Subcutaneous abdominal adipose tissue (tissue), 5 donors: ENCODE data around the gene POU2F3.

ENCODE experiments used
- H3K27ac ChIP-seq: one replicate; pipeline ENCODE4 v1.7.0; 2013; ENCODE audit warnings: low read depth, mild to moderate bottlenecking, inconsistent platforms, low read length, moderate library complexity
- H3K27me3 ChIP-seq, 5 donors: one replicate each; pipeline ENCODE4 v1.7.0; 2013; ENCODE audit warnings: low read length in 5 of 5, inconsistent platforms in 1 of 5; ENCODE audit not compliant: control insufficient read depth in 5 of 5, insufficient read depth in 4 of 5
- H3K36me3 ChIP-seq, 5 donors: one replicate each; pipeline ENCODE4 v1.7.0; 2013; ENCODE audit warnings: low read length in 5 of 5; ENCODE audit not compliant: control insufficient read depth in 5 of 5, insufficient read depth in 5 of 5
- H3K4me1 ChIP-seq, 5 donors: one replicate each; pipeline ENCODE4 v1.7.0; 2013; ENCODE audit warnings: low read length in 5 of 5, mild to moderate bottlenecking in 3 of 5, moderate library complexity in 1 of 5; ENCODE audit not compliant: control insufficient read depth in 5 of 5, insufficient read depth in 5 of 5
- H3K4me3 ChIP-seq, 5 donors: one replicate each; pipeline ENCODE4 v1.7.0; 2013; ENCODE audit warnings: low read length in 5 of 5, low read depth in 1 of 5
- H3K9ac ChIP-seq, 5 donors: one replicate each; pipeline ENCODE4 v1.7.0; 2013; ENCODE audit warnings: low read length in 5 of 5, mild to moderate bottlenecking in 4 of 5, moderate library complexity in 3 of 5
- H3K9me3 ChIP-seq, 5 donors: one replicate each; pipeline ENCODE4 v1.7.0; 2013; ENCODE audit warnings: low read length in 5 of 5; ENCODE audit not compliant: control insufficient read depth in 5 of 5
- donor health status: healthy.
- donor health status: healthy.
- donor health status: healthy.
- donor health status: healthy.
- donor health status: healthy.

POU2F3 gene

DNA sequence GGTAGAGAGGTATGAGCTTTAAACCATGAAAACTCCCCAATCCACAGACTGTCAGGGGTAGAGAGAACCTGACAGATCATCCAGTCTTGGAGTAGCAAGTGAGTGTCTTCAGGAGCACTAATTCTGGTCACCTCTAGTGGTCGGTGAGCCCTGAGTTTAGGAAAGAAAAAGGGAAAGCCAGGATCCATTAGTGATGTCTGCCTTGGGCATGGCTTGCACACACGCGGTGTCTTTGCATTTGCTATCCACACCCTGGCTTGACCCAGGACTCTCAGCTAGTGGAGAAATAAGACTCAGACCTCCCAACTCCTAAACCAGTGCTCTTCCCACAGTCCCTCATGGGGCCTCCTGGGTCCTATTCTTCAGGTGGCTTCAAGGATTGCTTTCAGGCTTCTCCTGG lies 19.3 kb downstream of the POU2F3 start:
- Histone ChIP-seq H3K27ac (no peak overlapping the region), H3K4me1 (peaks cover 0 to 6% (median 0%) of the 10 kb centered on the region in 5 donors), H3K9me3 (no peaks in the 10 kb centered on the region), H3K36me3 (no peaks in the 10 kb centered on the region), H3K27me3 (peaks cover 20 to 37% (median 26%) of the 10 kb centered on the region in 5 donors), H3K4me3 (no peak overlapping the region), H3K9ac (no peak overlapping the region)

DNA sequence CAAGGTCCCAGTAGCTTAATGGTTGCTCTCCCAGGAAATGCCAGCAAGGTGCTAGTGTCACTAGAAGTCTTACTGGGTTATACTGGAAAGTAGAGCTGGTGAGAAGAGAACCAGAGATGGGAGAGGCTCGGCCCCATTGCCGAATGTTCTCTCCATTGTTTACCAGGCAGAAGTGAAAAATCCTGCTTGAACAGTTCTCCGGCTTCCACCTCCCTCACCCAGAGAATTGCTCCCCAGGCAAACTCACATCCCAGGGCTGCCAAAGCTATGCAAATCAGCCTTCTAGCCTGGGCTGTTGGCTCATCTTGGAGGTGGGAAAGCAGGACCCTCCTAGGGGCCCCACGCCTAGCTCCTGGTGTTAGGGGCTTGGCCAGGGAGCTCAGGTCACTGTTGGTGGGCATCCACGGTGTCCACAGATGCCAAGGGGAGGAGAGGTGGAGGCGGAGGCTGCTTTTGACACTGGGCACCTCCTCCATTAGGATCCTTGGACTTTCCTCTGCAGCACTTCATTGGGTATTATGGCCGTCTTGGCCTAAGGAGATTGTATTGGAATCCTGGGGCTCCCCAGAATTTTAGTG lies 20.1 kb downstream of the POU2F3 start:
- H3K4me1 ChIP-seq: peaks cover 0 to 6% (median 0%) of the 10 kb centered on the region in 5 donors
- H3K9me3 ChIP-seq: no peaks in the 10 kb centered on the region
- no peaks in the 10 kb centered on the region for H3K36me3 ChIP-seq
- H3K27ac ChIP-seq: no peak overlapping the region
- H3K9ac ChIP-seq: no peak overlapping the region
- peaks cover 16 to 29% (median 20%) of the 10 kb centered on the region in 5 donors for H3K27me3 ChIP-seq
- no peak overlapping the region for H3K4me3 ChIP-seq

GRCh38 chr11:120260616-120261015 lies 20.7 kb downstream of the POU2F3 start:
- Histone ChIP-seq H3K9ac (no peak overlapping the region), H3K9me3 (no peaks in the 10 kb centered on the region), H3K36me3 (no peaks in the 10 kb centered on the region)

DNA sequence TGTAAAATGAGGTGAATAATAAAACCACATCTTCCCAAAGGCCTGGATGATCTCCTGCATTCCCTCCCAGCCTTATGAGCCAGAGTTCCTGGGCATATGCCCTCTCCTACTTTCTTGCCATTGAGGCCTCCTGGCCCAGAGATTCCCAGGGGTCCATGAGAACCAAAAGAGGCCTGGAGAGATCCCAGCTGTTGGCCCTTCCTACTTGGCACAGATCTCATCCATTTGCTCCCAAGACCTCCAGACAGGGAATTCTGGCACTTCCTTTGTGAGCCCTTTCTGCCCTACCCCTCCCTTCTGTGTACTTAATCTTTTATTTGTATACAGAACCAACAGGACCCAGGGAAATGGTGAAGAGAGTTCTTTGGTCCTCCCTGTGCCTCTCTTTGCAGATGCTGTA lies 21.4 kb downstream of the POU2F3 start:
- Histone ChIP-seq H3K36me3 (no peaks in the 10 kb centered on the region), H3K4me1 (peaks cover 0 to 6% (median 0%) of the 10 kb centered on the region in 5 donors), H3K9ac (no peak overlapping the region)

More at GRCh38 chr11:120260616-120261015, 20.7 kb downstream of the POU2F3 start:
- Histone ChIP-seq H3K4me3 (no peak overlapping the region), H3K27ac (no peak overlapping the region), H3K27me3 (peaks cover 11 to 25% (median 15%) of the 10 kb centered on the region in 5 donors), H3K4me1 (peaks cover 0 to 6% (median 0%) of the 10 kb centered on the region in 5 donors)

DNA sequence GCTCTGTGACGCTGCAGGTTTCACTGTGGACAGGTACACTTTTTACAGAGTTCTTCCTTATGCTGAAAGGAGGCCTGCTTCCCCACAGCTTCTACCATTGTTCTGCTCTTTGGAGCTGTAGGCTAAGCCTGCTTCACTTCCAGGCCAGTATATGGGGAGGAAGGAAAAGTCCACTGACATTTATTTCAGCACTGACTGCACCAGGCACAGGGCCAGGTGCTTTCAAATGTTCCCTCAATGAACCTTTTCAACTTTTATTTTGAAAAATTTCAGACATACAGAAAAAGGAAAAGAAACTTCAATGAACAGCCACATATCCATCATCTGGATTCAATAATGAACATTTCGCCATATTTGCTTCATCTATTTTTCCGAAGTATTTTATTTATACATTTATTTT lies 22.0 kb downstream of the POU2F3 start:
- Histone ChIP-seq H3K4me3 (no peak overlapping the region), H3K27me3 (peaks cover 2 to 19% (median 12%) of the 10 kb centered on the region in 5 donors), H3K36me3 (no peaks in the 10 kb centered on the region), H3K9me3 (no peaks in the 10 kb centered on the region), H3K27ac (no peak overlapping the region), H3K4me1 (peaks cover 0 to 6% (median 0%) of the 10 kb centered on the region in 5 donors), H3K9ac (no peak overlapping the region)

More for the DNA sequence above, 21.4 kb downstream of the POU2F3 start:
- Histone ChIP-seq H3K4me3 (no peak overlapping the region), H3K27me3 (peaks cover 6 to 20% (median 11%) of the 10 kb centered on the region in 5 donors), H3K9me3 (no peaks in the 10 kb centered on the region), H3K27ac (no peak overlapping the region)

DNA sequence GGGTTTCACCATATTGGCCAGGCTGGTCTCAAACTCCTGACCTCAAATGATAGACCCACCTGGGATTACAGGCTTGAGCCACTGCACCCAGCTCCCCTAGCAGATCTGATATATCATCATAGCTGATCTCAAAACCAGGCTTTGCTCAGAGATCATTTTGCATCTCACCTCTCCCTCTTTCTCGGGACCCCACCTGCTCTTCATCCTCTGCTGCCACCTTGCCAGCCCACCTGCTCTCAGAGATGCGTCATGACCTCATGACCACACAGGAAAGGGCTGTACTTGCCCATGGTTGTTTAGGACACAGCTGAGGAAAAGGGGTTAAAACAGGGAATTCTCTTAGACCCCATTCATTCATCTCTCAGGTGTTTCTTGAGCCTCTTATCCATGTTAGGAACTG lies 27.4 kb downstream of the POU2F3 start:
- H3K9ac ChIP-seq: no peak overlapping the region
- no peaks in the 10 kb centered on the region for H3K9me3 ChIP-seq
- H3K27me3 ChIP-seq: peaks cover 0 to 14% (median 11%) of the 10 kb centered on the region in 5 donors
- no peak overlapping the region for H3K27ac ChIP-seq
- peaks cover 0 to 2% (median 0%) of the 10 kb centered on the region in 5 donors for H3K4me1 ChIP-seq
- H3K4me3 ChIP-seq: no peak overlapping the region
- no peaks in the 10 kb centered on the region for H3K36me3 ChIP-seq

GRCh38 chr11:120268686-120269085 lies 28.7 kb downstream of the POU2F3 start:
- Histone ChIP-seq H3K4me3 (no peak overlapping the region), H3K9me3 (no peaks in the 10 kb centered on the region), H3K4me1 (peaks cover 0 to 2% (median 0%) of the 10 kb centered on the region in 5 donors), H3K27me3 (peaks cover 0 to 14% (median 11%) of the 10 kb centered on the region in 5 donors), H3K36me3 (no peaks in the 10 kb centered on the region), H3K9ac (no peak overlapping the region), H3K27ac (no peak overlapping the region)

DNA sequence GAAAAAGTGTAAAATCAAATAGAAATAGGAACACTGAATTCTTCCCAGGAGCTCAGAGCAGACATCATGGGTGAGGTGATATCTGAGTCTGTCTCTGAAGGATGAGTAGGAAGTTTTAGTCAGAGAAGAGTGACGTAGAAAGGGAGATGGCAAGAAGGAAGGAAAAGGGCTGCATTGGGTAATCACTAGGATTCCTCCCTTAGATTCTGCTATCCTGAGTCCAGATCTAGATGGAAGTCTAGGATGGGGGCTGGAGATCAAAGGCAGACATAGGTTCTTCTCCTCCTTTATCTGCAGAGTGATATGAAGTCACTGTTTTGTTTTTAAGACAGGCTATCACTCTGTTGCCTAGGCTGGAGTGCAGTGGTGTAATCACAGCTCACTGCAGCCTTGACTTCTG lies 30.4 kb downstream of the POU2F3 start:
- H3K27me3 ChIP-seq: peaks cover 0 to 14% (median 11%) of the 10 kb centered on the region in 5 donors
- no peaks in the 10 kb centered on the region for H3K36me3 ChIP-seq
- peaks cover 0 to 2% (median 0%) of the 10 kb centered on the region in 5 donors for H3K4me1 ChIP-seq
- H3K9me3 ChIP-seq: no peaks in the 10 kb centered on the region
- H3K4me3 ChIP-seq: no peak overlapping the region
- H3K27ac ChIP-seq: no peak overlapping the region
- no peak overlapping the region for H3K9ac ChIP-seq

DNA sequence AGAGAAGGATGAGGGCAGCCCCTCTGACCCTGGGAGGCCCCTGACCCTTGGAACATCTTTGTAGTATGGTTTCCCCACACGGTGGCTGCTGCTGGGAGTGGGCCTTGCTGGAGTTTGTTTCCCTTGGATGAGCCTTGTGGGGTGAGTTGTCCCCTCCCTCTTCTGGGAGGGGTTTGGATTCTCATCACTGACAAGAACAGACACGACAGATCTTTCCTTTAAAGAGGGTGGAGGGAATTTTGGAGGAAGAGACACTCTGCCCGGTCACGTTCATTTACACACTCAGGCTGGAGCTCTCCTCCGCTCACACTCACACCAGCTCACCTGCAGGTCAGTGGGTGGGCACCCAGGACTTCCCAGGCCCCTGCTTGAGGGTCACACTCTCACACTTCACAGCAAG lies 31.7 kb downstream of the POU2F3 start:
- H3K27me3 ChIP-seq: peaks cover 0 to 12% (median 11%) of the 10 kb centered on the region in 5 donors
- H3K9ac ChIP-seq: no peak overlapping the region
- no peak overlapping the region for H3K4me3 ChIP-seq
- H3K36me3 ChIP-seq: no peaks in the 10 kb centered on the region
- peaks cover 0 to 2% (median 0%) of the 10 kb centered on the region in 5 donors for H3K4me1 ChIP-seq
- H3K27ac ChIP-seq: no peak overlapping the region
- no peaks in the 10 kb centered on the region for H3K9me3 ChIP-seq

GRCh38 chr11:120272303-120272702 lies 32.4 kb downstream of the POU2F3 start:
- H3K36me3 ChIP-seq: no peaks in the 10 kb centered on the region
- no peak overlapping the region for H3K27ac ChIP-seq
- no peak overlapping the region for H3K4me3 ChIP-seq
- peaks cover 0 to 11% (median 10%) of the 10 kb centered on the region in 5 donors for H3K27me3 ChIP-seq
- H3K9ac ChIP-seq: no peak overlapping the region
- H3K4me1 ChIP-seq: peaks cover 0 to 2% (median 0%) of the 10 kb centered on the region in 5 donors
- H3K9me3 ChIP-seq: no peaks in the 10 kb centered on the region
